Measurements from ENCODE around the gene TSHZ2.

Gene TSHZ2

DNA sequence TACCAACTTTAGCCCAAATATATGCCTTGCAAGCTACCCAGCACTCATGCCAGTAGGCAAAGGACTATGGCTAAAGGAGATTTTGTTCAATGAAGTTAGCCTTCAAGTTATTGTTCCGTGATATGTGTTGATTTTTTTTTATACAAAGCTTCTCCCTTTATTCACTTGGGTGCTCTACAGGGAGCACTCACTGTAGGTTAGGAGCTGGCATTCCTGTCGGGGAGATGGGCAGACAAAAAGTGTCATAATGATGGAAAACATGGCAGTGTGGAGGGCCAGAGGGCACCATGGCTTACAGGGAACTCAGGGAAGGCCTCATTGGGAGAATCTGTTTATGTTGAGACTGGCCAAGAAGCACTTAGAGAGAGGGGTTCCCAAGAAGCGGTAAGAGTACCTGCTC lies 292.4 kb downstream of the TSHZ2 start:
- TF ChIP-seq, protein P1, sequence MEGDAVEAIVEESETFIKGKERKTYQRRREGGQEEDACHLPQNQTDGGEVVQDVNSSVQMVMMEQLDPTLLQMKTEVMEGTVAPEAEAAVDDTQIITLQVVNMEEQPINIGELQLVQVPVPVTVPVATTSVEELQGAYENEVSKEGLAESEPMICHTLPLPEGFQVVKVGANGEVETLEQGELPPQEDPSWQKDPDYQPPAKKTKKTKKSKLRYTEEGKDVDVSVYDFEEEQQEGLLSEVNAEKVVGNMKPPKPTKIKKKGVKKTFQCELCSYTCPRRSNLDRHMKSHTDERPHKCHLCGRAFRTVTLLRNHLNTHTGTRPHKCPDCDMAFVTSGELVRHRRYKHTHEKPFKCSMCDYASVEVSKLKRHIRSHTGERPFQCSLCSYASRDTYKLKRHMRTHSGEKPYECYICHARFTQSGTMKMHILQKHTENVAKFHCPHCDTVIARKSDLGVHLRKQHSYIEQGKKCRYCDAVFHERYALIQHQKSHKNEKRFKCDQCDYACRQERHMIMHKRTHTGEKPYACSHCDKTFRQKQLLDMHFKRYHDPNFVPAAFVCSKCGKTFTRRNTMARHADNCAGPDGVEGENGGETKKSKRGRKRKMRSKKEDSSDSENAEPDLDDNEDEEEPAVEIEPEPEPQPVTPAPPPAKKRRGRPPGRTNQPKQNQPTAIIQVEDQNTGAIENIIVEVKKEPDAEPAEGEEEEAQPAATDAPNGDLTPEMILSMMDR (conservative IDR thresholded peaks at IDR 0.05; ENCODE audit: low read depth, low read length), result no peak
- Histone ChIP-seq H3K79me2 (ENCODE audit: insufficient read depth, low read depth) (no peaks in the 10 kb centered on the region), H3K27me3 (ENCODE audit: insufficient read depth, low read depth) (no peaks in the 10 kb centered on the region), H3K4me1 (ENCODE audit: low read depth, poor library complexity, severe bottlenecking) (no peaks in the 10 kb centered on the region), H3K4me3 (IDR thresholded peaks at IDR 0.05; ENCODE audit: insufficient read depth, low read depth, low read length) (no peak overlapping the region), H2AFZ (ENCODE audit: low read depth) (no peak overlapping the region), H3K4me2 (no peak overlapping the region), H3K36me3 (ENCODE audit: insufficient read depth) (no peaks in the 10 kb centered on the region), H3K9ac (no peak overlapping the region), H4K20me1 (ENCODE audit: insufficient read depth) (no peaks in the 10 kb centered on the region), H3K27ac (no peak overlapping the region)

GRCh38 chr20:53265304-53265875 lies 293.2 kb downstream of the TSHZ2 start:
- H3K27me3 ChIP-seq (ENCODE audit: insufficient read depth, low read depth), result no peaks in the 10 kb centered on the region
- H3K9ac ChIP-seq, result no peak overlapping the region
- no peaks in the 10 kb centered on the region for H3K79me2 ChIP-seq (ENCODE audit: insufficient read depth, low read depth)
- H4K20me1 ChIP-seq (ENCODE audit: insufficient read depth), result no peaks in the 10 kb centered on the region
- no peak overlapping the region for H3K4me2 ChIP-seq
- no peak overlapping the region for H3K4me3 ChIP-seq (IDR thresholded peaks at IDR 0.05; ENCODE audit: insufficient read depth, low read depth, low read length)
- no peak overlapping the region for H2AFZ ChIP-seq (ENCODE audit: low read depth)
- H3K27ac ChIP-seq, result no peak overlapping the region
- no peaks in the 10 kb centered on the region for H3K36me3 ChIP-seq (ENCODE audit: insufficient read depth)
- TF ChIP-seq, protein P1 (conservative IDR thresholded peaks at IDR 0.05; ENCODE audit: low read depth, low read length), result no peak
- H3K4me1 ChIP-seq (ENCODE audit: low read depth, poor library complexity, severe bottlenecking), result no peaks in the 10 kb centered on the region

GRCh38 chr20:53269380-53269779 lies 297.2 kb downstream of the TSHZ2 start:
- H3K79me2 ChIP-seq (ENCODE audit: insufficient read depth, low read depth), result no peaks in the 10 kb centered on the region
- no peaks in the 10 kb centered on the region for H4K20me1 ChIP-seq (ENCODE audit: insufficient read depth)
- no peaks in the 10 kb centered on the region for H3K27me3 ChIP-seq (ENCODE audit: insufficient read depth, low read depth)
- no peaks in the 10 kb centered on the region for H3K36me3 ChIP-seq (ENCODE audit: insufficient read depth)
- no peak overlapping the region for H3K27ac ChIP-seq
- H2AFZ ChIP-seq (ENCODE audit: low read depth), result no peak overlapping the region
- H3K4me2 ChIP-seq, result no peak overlapping the region
- H3K4me3 ChIP-seq (IDR thresholded peaks at IDR 0.05; ENCODE audit: insufficient read depth, low read depth, low read length), result no peak overlapping the region
- H3K4me1 ChIP-seq (ENCODE audit: low read depth, poor library complexity, severe bottlenecking), result no peaks in the 10 kb centered on the region
- H3K9ac ChIP-seq, result no peak overlapping the region
- TF ChIP-seq, protein P1 (conservative IDR thresholded peaks at IDR 0.05; ENCODE audit: low read depth, low read length), result no peak

DNA sequence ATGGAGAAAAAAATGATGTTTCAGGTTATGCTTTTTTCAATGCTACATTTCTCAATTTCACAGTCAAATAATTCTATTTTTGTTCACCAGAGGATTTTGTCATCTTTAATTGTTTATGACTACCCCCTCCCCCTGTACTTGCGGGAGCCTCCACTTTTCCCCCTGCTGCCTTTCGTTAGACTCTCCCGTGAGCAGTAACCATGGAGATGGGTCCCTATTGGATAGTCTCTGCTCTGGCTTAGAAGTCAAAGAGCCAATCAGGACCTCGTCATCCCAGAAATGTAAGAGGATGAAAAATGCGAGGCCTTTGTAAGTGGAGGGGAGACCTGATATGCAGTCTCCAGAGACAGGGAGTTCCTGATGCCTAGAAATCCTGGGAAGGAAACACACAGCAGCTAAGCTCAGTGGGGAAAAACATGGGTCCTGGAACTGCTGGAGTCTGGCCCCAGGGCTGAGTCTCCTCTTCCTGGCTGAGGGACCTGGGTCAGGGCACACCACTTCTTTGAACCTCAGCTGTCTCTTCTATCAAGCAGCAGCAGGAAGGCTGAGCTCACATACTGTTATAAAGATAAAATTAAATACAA lies 298.7 kb downstream of the TSHZ2 start:
- H3K27ac ChIP-seq, result no peak overlapping the region
- no peak overlapping the region for H2AFZ ChIP-seq (ENCODE audit: low read depth)
- no peaks in the 10 kb centered on the region for H3K4me1 ChIP-seq (ENCODE audit: low read depth, poor library complexity, severe bottlenecking)
- no peaks in the 10 kb centered on the region for H3K79me2 ChIP-seq (ENCODE audit: insufficient read depth, low read depth)
- no peaks in the 10 kb centered on the region for H3K36me3 ChIP-seq (ENCODE audit: insufficient read depth)
- H4K20me1 ChIP-seq (ENCODE audit: insufficient read depth), result no peaks in the 10 kb centered on the region
- TF ChIP-seq, protein P1 (conservative IDR thresholded peaks at IDR 0.05; ENCODE audit: low read depth, low read length), result no peak
- H3K4me2 ChIP-seq, result no peak overlapping the region
- H3K27me3 ChIP-seq (ENCODE audit: insufficient read depth, low read depth), result no peaks in the 10 kb centered on the region
- H3K9ac ChIP-seq, result no peak overlapping the region
- no peak overlapping the region for H3K4me3 ChIP-seq (IDR thresholded peaks at IDR 0.05; ENCODE audit: insufficient read depth, low read depth, low read length)
